ENCODE results near the gene ZBED3.
"Not testable (repeated sequence)": the region's sequence is repeated elsewhere in the genome, so short reads cannot be mapped to it uniquely, and the experiment has no call there.

The ZBED3 gene, protein sequence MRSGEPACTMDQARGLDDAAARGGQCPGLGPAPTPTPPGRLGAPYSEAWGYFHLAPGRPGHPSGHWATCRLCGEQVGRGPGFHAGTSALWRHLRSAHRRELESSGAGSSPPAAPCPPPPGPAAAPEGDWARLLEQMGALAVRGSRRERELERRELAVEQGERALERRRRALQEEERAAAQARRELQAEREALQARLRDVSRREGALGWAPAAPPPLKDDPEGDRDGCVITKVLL

GRCh38 chr5:77086689-77087483 is at the start of gene ZBED3:
Gene ZBED3 (minus strand): TSS chr5:77087285. CDS start chr5:77077878, 9,407 bp downstream.
- peak; percentile 85 for DNase-seq
- in situ Hi-C loops (cut with MboI; ENCODE audit: low pct_unique_long_range_greater_than_20kb, low sequenced_read_pairs): no loop called here

DNA sequence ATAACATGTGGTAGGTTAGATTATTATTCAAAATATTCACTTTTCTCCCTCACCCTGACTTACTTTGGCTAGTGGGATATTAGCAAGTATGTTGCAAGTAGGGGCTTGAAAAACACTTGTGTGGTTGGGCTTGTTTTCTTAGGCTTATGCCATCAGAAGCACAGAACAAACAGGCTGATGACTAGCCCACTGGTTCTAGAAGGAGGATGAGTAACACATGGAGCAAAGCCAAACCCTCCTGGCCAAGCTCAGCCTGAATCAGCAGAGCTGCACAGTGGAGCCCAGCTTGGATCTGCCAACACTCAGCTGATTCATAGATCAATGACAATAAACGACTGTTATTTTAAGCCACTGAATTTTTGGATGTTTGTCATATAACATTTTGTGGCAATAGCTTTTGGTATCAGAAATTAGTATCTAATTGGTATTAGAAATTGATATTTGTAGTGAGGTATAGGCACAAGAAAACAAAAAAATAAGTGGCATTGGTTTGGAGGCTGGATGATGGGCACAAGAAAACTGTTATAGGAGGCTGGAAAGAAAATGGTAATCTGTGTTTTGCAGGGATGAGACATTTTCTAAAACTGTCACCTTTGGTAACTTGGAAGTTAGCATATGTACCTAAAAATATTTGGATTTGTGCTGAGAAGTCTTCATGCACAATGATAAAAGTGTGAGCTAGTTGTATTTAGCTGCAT is 46.1 kb upstream of the ZBED3 start:
- in situ Hi-C loops (cut with MboI; ENCODE audit: low pct_unique_long_range_greater_than_20kb, low sequenced_read_pairs): no loop called here
- DNase-seq: no peak

DNA sequence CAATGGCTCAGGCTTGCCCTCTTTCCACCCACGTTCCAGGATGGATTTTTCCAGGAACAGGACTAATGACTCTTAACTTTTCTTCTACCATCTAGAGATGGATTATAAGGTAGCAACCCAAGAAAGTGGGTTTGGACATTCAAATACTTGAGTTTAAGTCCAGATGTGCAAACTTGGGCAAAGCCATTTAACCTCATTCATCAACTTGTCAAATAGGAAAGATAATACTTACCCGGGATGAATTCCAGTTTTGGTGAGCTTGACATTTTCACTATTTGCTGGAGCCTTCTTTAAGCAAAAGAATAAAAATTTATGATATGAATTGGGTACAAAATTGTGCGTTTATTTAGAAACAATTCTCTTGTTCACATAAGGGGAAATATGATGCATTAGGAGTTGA is 44.3 kb upstream of the ZBED3 start:
- in situ Hi-C loops (cut with MboI; ENCODE audit: low pct_unique_long_range_greater_than_20kb, low sequenced_read_pairs): no loop called here
- DNase-seq: no peak

DNA sequence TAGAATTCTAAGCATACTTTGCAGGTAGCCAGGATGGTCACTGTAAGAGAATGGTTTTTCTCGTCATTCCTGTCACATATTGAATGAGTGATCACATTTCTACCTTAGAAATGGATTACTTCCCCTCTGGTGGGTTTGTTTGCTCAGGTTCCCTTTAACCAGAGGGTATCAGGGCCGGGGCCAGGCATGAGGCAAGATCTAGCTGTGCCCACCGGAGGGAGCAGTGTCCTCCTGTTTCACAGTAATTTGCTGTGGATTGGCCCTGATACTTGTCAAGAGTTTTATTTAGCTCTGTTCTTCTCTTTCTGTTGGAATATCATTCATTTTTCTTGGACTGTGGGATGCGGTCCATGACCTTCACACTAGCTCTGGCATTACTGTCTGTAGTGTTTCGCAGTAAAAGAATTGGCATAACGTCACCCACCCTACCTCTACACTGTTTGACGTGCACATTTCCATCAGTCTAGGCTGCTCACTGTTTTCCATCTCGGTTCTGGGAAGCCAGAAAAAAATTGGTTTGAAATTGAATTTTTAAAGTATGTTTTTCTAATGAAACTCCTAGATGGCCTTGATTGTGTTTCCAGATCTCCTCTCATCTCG is 42.4 kb upstream of the ZBED3 start:
- DNase-seq: peak; percentile 69
- in situ Hi-C loops (cut with MboI; ENCODE audit: low pct_unique_long_range_greater_than_20kb, low sequenced_read_pairs): no loop called here

GRCh38 chr5:77128411-77129061 is 41.5 kb upstream of the ZBED3 start:
- DNase-seq: no peak
- in situ Hi-C loops (cut with MboI; ENCODE audit: low pct_unique_long_range_greater_than_20kb, low sequenced_read_pairs): no loop called here

DNA sequence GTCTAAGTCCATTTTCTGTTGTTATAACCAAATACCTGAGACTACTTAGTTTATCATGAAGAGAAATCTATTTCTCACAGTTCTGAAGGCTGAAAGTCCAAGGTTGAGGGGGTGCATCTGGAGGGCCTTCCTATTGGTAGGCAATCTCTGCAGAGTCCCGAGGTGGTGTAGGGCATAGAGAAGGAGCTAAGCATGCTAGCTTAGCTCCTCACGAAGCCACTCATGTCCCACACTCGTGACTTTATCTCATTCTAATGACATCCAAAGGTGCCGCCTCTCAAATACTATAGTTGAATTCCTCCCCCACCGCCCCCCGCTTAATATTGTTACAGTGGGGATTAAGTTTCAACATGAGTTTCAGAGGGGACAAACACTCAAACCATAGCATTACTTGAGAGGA is 36.0 kb upstream of the ZBED3 start:
- DNase-seq: no peak
- in situ Hi-C loops (cut with MboI; ENCODE audit: low pct_unique_long_range_greater_than_20kb, low sequenced_read_pairs): no loop called here

DNA sequence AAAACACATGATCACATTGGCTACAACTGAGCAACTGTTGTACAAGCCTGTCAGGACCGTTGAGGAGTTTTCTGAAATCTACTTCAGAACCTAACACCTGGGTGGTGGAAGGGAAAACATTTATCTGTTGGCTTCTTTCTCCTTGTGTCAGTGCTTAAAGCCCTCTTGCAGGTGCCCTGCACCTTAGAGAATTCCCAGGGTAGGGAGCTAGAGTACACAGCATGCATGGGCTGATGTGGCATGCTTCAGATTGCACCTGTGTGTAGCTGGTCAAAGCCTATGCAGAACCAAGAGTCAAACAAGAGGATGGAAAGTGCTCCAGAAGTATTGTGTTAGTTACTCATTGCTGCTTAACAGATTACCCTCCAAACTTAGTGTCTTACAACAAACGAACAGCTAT is 33.6 kb upstream of the ZBED3 start:
- in situ Hi-C loops (cut with MboI; ENCODE audit: low pct_unique_long_range_greater_than_20kb, low sequenced_read_pairs): no loop called here

DNA sequence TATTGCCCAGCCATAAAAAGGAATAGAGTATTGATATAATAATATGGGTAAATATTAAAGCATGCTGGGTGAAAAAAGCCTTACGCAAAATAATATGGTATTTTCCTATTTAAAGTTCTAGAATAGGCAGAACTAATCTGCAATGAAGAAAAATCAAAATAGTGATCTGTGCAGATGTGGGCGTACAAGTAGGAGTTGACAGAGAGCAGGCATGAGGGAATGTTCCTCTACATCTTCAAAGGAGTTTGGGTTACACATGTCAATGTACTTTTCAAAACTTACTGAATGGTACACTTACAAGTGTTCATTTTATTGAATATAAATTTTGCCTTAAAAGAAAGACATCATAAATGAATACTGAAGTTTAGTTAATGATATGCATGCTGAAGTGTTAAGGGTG is 33.0 kb upstream of the ZBED3 start:
- in situ Hi-C loops (cut with MboI; ENCODE audit: low pct_unique_long_range_greater_than_20kb, low sequenced_read_pairs): no loop called here
- no peak for DNase-seq

More for the DNA sequence above, 33.6 kb upstream of the ZBED3 start:
- DNase-seq: no peak

- DNase-seq: peak; percentile 39
- in situ Hi-C loops (cut with MboI; ENCODE audit: low pct_unique_long_range_greater_than_20kb, low sequenced_read_pairs): no loop called here
Measured at GRCh38 chr5:77117161-77117560, 30.1 kb upstream of the ZBED3 start.

GRCh38 chr5:77107035-77107434 is 19.9 kb upstream of the ZBED3 start:
- in situ Hi-C loops (cut with MboI; ENCODE audit: low pct_unique_long_range_greater_than_20kb, low sequenced_read_pairs); DNase-seq: not testable (repeated sequence)

DNA sequence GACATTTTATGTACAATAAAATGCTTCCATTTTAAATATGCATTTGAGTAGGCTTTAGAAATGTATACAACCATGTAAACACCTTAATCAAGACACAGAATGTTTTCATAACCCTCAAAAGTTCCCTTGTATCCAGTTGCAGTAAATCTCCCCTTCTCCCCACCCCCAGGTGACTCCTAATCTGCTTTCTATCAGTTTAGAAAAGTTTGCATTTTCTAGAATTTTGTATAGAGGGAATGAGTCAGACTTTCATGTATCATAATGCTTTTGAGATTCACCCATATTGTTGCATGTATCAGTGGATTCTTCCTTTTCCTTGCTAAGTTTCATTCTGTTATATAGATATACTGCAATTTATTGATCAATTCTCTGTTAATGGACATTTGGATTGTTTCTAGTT is 17.7 kb upstream of the ZBED3 start:
- no peak for DNase-seq
- in situ Hi-C loops (cut with MboI; ENCODE audit: low pct_unique_long_range_greater_than_20kb, low sequenced_read_pairs): no loop called here

DNA sequence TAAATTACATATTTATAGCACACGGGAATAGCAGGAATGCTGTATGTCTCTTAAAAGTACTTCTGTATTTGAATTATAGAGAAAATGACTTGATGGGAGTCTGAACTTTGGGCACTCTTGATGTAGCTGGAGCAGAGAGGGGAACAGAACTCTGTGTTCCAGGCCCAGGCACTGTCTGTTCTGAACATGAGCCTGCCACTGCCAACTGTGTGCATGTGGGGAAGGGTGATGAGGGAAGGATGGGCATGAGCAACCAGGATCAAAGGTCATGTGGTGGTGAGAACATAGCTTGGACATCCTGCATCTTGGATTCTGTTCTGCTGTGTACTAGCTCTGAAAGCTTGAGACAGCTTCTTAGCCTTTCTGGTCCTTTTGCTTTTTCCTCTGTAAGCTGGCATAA is 16.4 kb upstream of the ZBED3 start:
- no peak for DNase-seq
- in situ Hi-C loops (cut with MboI; ENCODE audit: low pct_unique_long_range_greater_than_20kb, low sequenced_read_pairs): no loop called here

GRCh38 chr5:77102549-77102948 is 15.5 kb upstream of the ZBED3 start:
- DNase-seq: no peak
- in situ Hi-C loops (cut with MboI; ENCODE audit: low pct_unique_long_range_greater_than_20kb, low sequenced_read_pairs): no loop called here

DNA sequence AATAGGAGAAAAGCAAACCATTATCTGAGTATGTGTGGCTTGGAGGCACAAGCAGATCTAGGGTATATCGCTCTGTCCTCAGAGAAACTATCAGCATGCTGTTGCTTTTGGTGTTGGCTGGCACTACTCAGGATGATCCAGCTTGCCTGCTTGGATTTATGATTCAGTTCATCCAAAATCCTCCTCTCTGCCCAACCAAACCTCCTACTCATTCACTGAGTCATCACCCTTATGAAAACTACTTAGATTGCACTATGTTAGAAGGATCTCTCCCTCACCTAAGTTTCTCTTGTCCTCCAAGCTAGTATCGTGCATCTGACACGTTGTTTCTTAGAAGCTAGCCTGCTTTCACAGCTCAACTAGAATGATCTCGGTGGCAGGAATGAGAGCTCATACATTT is 14.2 kb upstream of the ZBED3 start:
- no peak for DNase-seq
- in situ Hi-C loops (cut with MboI; ENCODE audit: low pct_unique_long_range_greater_than_20kb, low sequenced_read_pairs): no loop called here

GRCh38 chr5:77095189-77095588 is 8.1 kb upstream of the ZBED3 start:
- no peak for DNase-seq
- in situ Hi-C loops (cut with MboI; ENCODE audit: low pct_unique_long_range_greater_than_20kb, low sequenced_read_pairs): no loop called here

DNA sequence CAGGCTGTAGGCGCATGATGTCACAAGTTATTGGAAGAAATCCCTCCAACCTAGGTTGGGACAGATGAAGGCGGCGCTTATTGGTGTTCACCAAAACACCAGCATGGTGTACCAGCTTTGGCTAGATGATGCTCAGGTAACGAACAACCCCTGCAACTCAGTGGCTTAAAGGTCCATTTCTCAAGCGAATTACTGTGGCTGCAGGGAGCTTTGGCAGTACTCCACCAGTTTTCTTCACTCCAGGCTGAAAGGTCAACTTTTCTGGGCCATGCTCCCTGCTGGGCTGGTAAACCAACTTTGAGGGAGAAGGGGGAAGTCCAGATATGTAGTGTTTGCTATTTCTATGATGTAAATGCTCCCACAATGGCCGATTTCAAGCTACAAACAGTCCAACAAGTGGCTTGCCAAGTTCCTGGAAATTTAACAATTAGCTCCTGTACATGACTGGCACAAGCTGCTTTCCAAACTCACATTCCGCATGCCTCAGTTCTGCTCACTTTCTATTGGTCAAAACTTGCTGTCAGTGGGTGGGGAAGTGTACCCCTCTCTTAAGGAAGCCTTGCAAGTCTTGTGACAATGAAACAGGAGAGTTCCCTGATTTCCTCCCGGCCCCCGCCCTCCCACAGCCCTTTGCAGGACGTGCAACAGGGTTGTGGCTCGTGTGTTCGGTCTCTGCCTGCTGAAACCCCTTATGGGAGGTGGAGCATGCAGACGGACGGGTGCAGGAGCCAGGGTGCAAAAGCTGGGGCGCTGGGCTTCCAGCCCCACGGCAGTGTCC is 588 bp upstream of the ZBED3 start:
- in situ Hi-C loops (cut with MboI; ENCODE audit: low pct_unique_long_range_greater_than_20kb, low sequenced_read_pairs): no loop called here
- no peak for DNase-seq

DNA sequence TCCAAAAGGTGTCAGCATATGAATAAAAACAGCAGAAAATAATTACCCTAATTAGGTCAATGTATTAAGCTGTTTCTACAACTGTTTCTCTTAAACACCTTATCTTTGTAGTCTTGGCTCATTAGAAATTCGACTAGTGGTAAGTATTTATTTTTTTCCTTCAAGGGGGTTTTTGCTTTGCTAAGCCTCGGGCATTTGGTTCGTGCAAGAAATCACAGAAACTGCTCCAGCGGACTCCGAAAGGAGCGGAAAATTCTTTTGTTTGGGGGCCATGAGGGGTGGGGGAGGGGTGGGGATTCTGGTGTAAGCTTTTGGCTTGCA is 757 bp downstream of the ZBED3 start:
- no peak for DNase-seq
- in situ Hi-C loops (cut with MboI; ENCODE audit: low pct_unique_long_range_greater_than_20kb, low sequenced_read_pairs): no loop called here

DNA sequence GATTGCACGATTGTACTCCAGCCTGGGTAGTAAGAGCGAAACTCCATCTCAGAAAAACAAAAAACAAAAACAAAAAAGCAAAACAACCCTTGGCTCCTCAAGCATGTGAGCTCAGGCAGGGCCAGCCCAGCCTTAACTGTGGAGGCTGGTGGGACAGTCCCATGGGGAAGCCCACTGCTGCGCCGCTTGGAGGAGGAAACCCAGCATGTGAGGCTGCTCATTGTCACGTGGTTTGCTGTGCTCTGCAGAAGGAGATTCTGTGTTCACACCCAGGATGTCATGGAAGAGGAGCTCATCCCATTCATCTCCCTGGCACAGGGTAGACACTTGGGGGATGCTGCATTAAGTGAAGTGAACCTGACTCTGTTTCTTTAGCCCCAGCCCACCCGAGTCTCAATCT is 4.0 kb downstream of the ZBED3 start:
- in situ Hi-C loops (cut with MboI; ENCODE audit: low pct_unique_long_range_greater_than_20kb, low sequenced_read_pairs): no loop called here
- no peak for DNase-seq

DNA sequence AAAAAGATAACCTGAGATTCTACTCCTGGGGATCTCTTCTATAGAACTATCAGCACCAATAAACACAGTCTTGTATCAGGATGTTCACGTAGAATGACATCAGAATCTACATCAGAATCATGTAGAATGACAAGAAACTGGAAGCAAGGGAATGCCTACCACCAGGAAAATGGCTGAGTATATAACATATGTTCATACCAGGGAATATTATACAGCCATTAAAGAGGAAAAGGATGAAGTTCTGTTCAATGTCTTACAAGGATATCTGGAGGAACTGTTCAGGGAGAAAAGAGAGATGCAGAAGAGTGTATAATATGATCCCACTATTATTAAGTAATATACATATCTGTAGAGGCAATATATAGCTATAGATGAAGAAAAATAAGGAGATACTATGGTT is 4.8 kb downstream of the ZBED3 start:
- in situ Hi-C loops (cut with MboI; ENCODE audit: low pct_unique_long_range_greater_than_20kb, low sequenced_read_pairs): no loop called here
- no peak for DNase-seq

Measured in KBM-7 (cell line).